Measurements from ENCODE around the gene DLL1.

DLL1 gene

DNA sequence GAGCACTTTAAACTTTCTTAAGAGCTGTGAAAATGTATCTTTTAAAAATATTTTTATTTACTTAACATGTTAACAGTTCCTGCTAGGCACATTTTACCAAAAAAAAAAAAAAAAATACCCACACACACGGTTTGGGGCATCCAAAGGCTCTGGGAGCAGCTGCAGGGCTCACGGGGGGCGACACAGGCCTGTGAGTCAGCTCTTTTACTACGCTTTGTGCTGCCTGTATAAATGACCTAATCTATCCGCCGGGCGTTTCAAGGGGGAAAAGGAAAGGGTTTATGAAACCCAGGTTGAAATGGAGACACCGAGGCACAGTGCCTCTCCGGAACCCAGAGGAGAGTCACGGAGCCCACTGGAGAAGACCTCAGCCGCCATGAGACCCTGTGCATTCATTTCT, 40.4 kb downstream of the DLL1 start:
- TF ChIP-seq CTCF (IDR thresholded peaks at IDR 0.05; ENCODE audit: low read depth, low read length, missing control alignments): no peak
- Histone ChIP-seq H3K27me3 (replicated peaks) (peaks cover 14% of the 10 kb centered on the region), H3K36me3 (replicated peaks) (no peaks in the 10 kb centered on the region), H3K4me3 (ENCODE audit: low read depth, low read length) (no peak overlapping the region), H3K27ac (no peak overlapping the region)
- in situ Hi-C loops (cut with HindIII; ENCODE audit: low pct_ligation_motif_present, low sequenced_read_pairs): loop anchor here (25.0 kb wide), 1 partner anchor 138 kb away; no protein-coding TSS in a partner anchor
- no peak for DNase-seq

- Histone ChIP-seq H3K27ac (no peak overlapping the region), H3K36me3 (replicated peaks) (no peaks in the 10 kb centered on the region), H3K4me3 (ENCODE audit: low read depth, low read length) (no peak overlapping the region), H3K27me3 (replicated peaks) (peaks cover 14% of the 10 kb centered on the region)
- TF ChIP-seq CTCF (IDR thresholded peaks at IDR 0.05; ENCODE audit: low read depth, low read length, missing control alignments): no peak
- in situ Hi-C loops (cut with HindIII; ENCODE audit: low pct_ligation_motif_present, low sequenced_read_pairs): loop anchor here (25.0 kb wide), 1 partner anchor 138 kb away; no protein-coding TSS in a partner anchor
- DNase-seq: no peak
These were observed 41.1 kb downstream of the DLL1 start for GRCh38 chr6:170249817-170250216.

- H3K27ac ChIP-seq: no peak overlapping the region
- H3K36me3 ChIP-seq (replicated peaks): no peaks in the 10 kb centered on the region
- TF ChIP-seq CTCF (IDR thresholded peaks at IDR 0.05; ENCODE audit: low read depth, low read length, missing control alignments): no peak
- DNase-seq: no peak
- in situ Hi-C loops (cut with HindIII; ENCODE audit: low pct_ligation_motif_present, low sequenced_read_pairs): no loop called here
- H3K27me3 ChIP-seq (replicated peaks): peaks cover 17% of the 10 kb centered on the region
- no peak overlapping the region for H3K4me3 ChIP-seq (ENCODE audit: low read depth, low read length)
These were observed 41.8 kb downstream of the DLL1 start for GRCh38 chr6:170248861-170249600.

DNA sequence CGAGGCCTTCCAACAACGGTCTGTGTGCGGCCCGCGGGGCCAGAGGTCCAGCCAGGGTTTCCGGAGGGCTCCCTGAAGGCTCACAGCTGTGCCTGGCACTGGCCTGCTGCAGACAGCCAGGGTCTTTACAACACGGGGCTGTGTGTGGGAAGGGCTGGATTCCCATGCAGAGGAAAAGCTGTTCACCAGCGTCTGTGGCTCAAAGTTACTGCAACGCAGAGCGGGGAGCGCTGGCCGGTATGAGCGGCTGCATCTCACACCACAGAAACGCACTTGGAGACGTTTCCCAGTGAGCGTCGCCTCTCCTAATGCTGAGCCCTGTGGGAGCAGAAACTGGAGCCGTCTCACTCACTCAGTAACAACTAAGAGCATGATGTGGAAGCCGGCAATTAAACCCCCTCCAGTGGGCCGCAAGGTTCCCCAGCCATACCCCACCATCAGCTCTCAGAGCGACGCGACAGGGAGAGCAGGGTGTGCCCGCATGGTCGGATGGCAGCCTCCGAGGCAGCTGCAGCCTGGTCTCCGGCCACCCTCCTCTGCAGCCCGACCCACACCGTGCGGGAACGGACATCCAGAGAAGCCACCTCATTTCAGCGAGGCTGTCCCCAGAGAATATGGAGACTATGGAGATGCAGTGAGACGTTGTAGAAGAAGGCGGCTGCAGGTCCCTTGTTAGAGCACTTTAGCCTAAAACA, 42.6 kb downstream of the DLL1 start:
- no peaks in the 10 kb centered on the region for H3K36me3 ChIP-seq (replicated peaks)
- no peak overlapping the region for H3K27ac ChIP-seq
- TF ChIP-seq CTCF (IDR thresholded peaks at IDR 0.05; ENCODE audit: low read depth, low read length, missing control alignments): no peak
- in situ Hi-C loops (cut with HindIII; ENCODE audit: low pct_ligation_motif_present, low sequenced_read_pairs): no loop called here
- no peak for DNase-seq
- no peak overlapping the region for H3K4me3 ChIP-seq (ENCODE audit: low read depth, low read length)
- H3K27me3 ChIP-seq (replicated peaks): peaks cover 15% of the 10 kb centered on the region

GRCh38 chr6:170247178-170247701, 43.6 kb downstream of the DLL1 start:
- H3K27ac ChIP-seq: no peak overlapping the region
- no peaks in the 10 kb centered on the region for H3K36me3 ChIP-seq (replicated peaks)
- peaks cover 12% of the 10 kb centered on the region for H3K27me3 ChIP-seq (replicated peaks)
- H3K4me3 ChIP-seq (ENCODE audit: low read depth, low read length): no peak overlapping the region
- in situ Hi-C loops (cut with HindIII; ENCODE audit: low pct_ligation_motif_present, low sequenced_read_pairs): no loop called here
- no peak for DNase-seq
- no peak for TF ChIP-seq CTCF (IDR thresholded peaks at IDR 0.05; ENCODE audit: low read depth, low read length, missing control alignments)

Data from brain microvascular endothelial cell (primary cell).